Fibroblast of skin of left biceps (primary cell): Measurements from ENCODE around the gene NQO2.
A peak's percentile ranks its signal among the peaks of the same experiment; 100 is the strongest.

Experiments used
- DNase-seq, 2 experiments: peaks; one replicate each; pipeline ENCODE4 v3.0.0-alpha.2; 2013; ENCODE audit warnings: low read depth in 2 of 2

Gene NQO2, protein sequence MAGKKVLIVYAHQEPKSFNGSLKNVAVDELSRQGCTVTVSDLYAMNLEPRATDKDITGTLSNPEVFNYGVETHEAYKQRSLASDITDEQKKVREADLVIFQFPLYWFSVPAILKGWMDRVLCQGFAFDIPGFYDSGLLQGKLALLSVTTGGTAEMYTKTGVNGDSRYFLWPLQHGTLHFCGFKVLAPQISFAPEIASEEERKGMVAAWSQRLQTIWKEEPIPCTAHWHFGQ

DNA sequence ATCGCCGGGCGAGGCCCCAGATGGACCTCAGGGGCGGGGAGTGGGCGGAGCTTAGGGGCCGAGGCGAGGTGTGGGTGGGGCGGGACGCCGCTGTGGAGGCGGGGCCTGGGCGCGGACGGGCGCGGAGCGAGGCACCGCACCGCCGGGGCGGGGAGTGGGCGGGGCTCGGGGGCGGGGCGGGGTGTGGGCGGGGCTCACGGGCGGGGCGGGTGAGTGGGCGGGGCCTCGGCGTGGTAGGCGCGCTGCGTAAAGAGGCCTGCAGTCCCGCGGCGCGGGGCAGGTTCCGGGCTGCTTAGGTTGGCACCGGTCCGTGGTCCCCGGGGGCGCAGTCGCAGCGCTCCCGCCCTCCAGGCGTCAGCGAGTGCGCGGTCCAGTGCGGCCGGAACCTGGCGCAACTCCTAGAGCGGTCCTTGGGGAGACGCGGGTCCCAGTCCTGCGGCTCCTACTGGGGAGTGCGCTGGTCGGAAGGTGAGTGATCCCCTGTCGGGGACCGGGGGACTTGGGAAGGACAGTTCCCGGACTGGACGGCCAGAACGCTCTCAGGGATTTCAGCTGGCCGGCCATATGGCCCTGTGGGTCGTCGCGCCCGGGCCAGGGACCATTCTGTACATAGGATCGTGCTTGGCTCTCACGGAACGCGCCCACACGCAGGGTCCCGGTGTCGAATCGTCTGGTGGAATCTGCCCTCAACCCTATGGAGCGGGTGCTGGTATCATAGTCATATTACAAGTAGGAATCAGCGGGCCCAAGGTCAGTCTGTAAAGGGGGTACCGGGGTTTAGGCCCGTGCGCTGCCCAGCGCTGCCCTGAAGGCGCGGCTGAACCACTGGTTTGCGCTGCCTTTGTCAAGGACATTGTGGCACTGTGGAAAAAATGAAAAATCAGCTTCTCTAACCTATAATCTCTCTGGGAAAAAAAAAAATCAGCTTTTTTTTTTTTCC is at the start of gene NQO2:
Gene NQO2, plus strand, starts transcription at position 277 of the 940 bp plus-strand sequence. CDS start 6,659 bp downstream, outside the sequence.
- peak in 1 of 2 experiments; percentile 55 for DNase-seq

DNA sequence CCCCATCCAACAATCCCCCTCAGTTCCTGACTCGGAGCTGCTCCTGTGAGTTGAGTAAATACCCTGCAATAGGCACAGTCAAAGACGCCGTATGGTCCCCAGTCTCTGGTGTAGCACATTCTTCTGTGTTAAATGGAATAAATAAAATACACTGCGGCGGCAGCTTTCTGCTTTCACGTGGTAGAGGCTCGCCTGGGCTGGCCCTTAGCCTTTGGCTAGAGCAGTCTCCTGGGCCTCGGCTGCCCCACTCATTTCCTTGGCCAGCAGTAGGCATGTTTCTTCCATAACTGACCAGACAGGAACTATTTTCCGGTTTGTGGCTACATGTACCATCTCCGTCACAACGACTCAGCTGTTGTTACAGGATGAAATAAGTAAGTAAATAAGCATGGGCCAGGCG is 49.0 kb upstream of the NQO2 start:
- DNase-seq = no peak

DNA sequence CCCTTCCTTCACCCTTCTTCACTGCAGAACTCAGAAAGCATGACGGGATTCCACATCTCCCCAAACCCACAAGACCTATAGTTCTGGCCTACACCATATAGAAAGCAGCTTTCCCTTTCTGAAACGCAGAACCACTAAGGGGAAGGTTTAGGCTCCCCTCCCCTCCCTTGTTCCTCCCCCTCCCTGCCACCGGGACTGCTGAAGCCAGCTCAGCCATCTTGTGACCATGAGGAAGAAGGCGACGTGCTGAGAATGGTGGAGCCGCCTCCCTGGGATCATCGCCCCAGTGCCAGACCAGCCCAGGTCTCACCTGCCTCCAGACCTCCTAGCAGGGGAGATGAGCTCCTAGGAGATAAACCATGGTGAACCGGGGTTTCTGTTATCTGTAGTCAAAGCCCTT is 48.0 kb upstream of the NQO2 start:
- no peak for DNase-seq

DNA sequence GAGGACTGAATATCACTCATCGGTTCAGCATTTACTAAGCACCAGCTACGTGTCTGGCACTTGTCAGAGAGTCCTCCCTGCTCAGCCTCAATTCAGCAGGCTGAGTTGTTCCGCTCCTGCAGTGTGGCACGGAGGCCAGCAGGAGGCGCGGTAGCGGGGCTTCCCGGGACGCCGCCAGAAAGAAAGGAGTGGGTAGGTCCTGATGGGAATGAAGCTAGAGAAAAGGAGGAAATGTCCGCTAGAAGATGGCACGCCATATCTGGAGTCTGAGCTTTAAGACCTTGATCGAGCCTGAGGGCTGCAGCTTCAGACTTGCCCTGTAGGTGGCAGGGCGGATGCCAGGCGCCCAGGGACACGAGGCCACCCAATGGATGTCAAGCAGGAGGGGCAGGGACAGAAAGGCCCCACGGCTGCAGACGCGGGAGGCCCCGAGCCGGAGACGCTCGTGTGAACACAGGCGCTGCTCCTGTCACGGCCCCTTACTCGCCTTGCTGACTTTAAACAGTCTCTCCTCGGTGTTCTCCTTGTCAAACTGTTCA is 47.1 kb upstream of the NQO2 start:
- DNase-seq = peak; percentile 67 to 71

DNA sequence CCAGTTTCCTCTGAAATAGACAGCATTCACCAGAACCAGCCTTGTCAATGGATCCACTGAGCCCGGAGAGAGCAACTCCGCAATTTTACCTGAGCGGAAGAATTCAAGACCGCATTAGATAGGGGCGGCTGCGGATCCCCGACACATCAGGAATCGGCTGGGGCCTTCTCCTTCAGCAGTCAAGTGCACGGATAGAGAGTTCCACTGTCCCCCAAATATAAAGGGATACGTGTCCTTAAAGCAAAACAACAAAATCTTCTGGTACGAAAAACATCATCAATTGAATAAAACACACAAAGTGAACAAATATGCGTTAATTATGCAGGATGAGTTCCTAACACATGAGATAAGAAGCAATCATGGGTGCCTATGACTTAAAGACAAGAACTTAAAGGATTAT is 46.6 kb upstream of the NQO2 start:
- DNase-seq = no peak

DNA sequence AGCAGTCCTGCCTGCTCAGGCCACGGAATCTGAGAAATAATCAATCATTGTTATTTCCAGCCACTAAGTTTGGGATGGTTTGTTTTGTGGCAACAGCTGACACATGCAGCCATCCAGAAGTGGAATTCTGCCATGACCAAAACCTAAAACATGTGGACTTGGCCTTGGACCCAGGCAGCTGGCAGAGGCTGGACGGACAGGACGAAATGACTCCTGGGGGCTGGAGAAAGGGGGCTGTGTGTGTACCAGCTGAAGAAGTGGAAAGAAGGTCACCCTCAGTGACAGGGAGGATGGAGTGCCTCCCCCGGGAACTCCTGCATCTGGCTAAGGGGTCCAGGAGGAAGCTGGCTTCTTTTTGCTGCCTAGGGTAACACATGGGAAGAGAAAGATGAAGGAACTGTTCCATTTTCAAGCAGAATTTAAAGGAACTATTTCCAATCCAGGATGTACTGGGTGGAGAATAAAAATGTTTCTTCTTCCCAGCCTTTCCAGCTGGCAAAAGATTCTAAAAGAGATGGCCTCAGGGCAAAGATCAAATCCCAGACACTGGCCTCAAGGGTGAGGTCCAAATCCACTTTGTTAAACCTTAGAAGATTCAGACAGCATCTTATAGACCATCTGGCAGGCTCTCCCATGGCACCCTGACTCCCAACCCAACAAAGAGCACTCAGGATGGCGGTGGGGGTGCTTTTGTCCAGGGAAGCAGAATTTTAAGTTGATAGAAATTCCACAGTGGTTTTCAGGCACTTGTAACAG is 42.6 kb upstream of the NQO2 start:
- DNase-seq = no peak

DNA sequence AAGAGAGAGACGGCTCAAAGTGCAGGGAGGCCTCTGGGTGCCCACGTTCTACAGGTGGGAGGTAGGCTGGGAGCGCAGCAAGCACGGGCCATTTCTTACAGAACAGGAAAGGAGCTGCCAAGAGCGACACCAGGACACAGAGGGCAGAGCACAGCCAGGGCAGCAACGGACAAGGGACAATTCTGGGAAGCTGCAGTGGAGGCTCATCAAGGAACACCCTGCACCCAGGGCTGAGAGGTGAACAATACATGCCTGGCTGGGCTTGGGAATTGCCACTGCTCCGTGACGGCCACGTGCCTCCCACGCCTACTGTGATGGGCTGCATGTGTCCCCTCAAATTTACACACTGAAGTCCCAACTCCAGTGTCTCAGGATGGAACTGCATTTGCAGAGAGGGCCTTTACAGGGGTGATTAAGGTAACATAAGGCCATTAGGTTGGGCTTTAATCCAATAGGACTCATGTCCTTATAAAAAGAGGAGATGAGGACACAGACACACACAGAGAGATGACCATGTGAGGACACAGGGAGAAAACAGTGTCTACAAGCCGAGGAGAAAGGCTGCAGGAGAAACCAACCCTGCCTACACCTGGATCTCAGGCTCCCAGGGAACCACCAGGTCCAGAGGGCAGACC is 41.9 kb upstream of the NQO2 start:
- no peak for DNase-seq

DNA sequence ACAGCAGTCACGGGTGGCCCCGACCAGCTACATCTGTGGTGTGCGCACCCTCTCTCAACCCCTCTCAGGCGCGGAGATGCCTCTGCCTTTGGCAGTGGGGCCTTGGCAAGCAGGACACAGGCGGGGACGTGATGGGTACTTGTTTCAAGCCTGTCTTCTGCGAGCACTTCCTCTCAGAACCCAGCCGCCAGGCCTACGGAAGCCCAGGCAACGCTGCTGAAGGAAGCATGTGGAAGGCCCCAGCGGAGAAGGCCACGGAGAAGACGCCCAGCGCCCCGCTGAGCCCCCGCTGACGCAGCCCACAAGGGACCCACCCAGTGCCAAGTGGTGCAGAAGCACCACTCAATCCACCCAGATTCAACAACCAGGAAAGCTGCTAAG is 41.4 kb upstream of the NQO2 start:
- no peak for DNase-seq

DNA sequence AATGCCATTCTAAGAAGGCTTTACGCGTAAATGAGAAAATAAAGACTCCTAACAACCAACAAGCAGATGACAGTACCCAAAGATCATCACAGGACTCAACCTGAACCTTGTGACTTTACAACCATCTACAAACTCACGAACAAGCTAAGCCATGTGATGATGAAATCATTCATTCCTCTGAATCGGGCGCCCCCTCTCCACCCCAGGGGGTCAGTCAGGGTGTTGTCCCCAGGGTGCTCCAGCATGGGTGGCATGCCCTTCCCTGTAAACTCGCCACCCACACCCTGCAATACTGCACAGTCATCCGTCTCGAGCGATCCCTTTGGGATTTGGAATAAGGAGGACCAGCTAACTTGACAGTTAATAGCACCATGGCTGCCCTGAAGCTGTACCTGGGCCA is 40.9 kb upstream of the NQO2 start:
- no peak for DNase-seq

DNA sequence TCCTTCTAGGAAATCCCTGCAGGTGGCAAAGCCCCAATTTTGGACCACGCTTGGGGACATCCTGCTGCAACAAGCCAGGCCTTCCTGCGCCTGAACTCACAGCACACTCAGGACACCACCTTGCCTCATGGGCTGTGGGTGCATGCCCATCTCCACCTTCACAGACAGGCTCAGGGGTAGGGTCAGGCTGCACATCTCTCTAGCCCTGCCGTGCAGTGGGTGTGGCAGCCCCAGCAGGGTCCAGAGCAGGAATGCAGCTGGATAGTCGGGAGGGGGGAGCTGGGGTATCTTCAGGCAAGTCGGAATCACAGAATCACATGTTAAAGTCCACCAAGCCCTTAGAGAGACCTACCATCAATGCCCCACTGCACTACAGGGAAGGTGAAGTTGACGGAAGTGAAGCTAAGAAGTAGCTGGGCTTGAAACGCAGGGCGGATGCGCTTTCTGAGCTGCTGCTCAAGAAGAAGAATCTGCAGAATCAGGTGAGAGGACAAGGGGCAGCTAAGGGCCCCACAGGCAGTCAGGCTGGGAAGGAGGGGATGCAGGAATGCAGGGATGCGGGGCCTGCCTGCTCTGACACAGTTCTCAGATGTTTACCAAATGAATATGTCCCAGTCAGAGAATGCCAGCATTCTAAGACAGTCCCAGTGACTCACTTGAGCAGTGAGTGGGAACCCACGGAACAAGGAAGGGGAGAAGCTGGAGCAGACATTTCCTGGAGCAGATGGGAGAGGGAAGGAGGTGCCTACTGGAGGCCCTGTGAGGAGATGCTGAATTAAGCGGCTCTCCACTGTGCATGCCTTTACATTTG is 39.6 kb upstream of the NQO2 start:
- DNase-seq = peak; percentile 44 to 45

DNA sequence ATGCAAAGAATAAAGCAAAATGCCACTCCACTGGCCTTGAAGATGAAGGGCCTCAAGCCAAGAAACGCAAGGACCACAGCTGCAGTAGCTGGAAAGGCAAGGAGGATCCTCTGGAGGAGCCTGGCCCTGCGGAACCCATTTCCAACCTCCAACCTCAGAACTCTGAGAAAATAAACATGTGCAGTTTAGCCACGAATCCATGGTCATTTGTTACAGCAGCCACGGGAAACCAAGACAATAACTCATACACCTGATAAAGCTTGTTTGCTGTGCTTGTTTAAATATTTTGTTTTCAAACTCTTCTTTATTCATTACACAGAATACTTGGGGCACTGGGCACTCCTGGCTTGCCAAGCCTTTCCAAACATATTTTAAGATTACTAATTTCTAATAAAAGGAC is 38.8 kb upstream of the NQO2 start:
- DNase-seq = no peak

DNA sequence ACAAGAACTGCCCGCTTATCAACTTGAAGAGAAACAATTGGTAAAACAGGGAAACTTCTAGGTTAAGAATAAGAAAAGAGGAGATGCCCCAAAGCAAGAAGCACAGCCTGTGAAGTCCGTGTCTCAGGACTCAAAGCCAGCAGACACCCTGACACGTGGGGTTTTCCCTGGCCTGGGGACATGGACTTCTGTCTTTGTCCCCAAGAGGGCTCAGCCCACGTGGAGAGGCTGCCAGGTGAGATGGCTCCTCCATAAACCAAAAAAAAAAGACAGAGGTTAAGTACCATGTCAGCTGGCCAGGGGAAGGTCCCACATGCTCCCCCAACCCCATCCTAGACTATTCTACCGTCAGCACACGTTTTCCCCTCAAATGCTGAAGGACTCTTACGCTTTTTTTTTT is 38.2 kb upstream of the NQO2 start:
- no peak for DNase-seq

DNA sequence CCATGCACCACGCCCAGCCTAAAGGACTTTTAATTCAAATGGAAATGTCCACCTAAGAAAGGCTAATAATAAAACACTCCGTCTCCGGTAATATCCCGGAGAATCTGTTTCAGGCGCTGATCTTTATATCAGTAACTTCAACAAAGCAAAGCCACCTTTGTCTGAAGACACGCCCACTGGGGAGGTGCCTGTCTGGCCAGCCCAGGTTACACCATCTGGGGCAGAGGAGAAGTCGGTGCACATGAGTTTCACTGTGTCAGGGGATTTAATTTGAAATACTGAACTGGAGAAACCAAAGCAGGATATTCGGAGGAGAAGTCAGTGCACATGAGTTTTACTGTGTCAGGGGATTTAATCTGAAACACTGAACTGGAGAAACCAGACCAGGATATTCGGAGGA is 37.7 kb upstream of the NQO2 start:
- DNase-seq = no peak

DNA sequence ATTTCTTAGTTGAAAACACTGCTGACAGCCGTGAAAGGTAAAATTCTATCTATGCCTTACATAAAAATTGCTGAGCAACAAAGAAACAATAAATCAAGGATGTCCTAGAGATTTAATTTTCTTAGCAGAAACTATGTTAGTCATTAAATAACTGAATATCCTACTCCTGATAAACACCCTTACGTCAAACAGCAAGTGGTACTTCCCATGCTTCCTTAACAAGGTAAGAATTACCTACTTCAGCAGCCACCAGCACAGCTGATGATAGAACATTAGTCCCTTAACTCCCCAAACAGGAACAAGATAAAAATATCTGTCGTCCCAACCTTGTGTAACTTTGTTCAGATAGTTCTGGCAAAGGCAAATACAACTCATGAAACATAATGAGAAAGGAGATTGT is 37.1 kb upstream of the NQO2 start:
- no peak for DNase-seq

DNA sequence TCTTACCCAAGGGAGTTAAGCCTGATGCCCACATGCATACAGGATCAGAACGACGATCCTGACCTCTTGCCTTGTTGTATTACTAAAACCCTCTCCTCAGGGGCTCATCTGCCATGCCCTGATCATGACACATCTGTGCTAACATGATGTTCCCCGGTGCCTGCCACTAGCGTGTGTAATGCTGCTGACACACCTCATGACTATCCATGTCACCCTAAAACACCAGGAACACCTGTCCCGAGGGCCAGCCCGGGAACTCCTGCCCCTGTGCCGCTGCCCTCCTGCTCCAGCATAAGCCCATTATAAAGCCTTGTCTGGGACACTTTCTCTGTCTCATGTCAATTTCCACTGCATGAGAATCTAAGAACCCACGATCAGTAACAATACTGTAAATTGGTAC is 35.9 kb upstream of the NQO2 start:
- no peak for DNase-seq

DNA sequence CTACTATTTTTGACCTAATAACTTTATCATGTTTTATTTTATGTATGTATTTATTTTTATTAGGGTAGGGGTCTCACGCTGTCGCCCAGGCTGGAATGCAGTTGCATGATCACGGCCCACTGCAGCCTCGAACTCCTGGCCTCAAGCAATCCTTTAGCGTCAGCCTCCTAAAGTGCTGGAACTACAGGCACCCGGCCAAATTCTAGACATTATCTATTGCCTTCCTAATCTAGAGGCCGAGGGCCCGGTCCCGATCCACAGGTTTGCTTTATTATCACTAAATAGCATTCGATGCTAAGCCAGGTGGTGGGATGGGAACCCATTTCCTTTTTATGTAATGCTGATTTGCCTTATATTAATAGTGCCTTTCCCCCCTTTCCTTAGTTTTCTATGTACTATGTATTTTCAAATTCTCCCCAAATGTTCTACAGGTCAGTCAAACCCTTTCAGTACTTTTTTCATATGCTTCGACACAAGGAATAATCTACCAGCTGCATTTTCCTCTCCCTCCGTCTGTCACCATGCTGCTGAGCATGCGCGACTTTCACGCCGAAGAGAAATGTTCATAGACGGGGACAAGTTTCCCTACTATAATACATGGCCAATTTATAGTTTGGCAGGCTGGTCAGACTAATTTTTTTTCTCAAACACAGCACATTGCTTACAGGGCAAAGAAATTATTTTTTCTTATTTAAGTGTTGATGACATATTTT is 34.7 kb upstream of the NQO2 start:
- no peak for DNase-seq

DNA sequence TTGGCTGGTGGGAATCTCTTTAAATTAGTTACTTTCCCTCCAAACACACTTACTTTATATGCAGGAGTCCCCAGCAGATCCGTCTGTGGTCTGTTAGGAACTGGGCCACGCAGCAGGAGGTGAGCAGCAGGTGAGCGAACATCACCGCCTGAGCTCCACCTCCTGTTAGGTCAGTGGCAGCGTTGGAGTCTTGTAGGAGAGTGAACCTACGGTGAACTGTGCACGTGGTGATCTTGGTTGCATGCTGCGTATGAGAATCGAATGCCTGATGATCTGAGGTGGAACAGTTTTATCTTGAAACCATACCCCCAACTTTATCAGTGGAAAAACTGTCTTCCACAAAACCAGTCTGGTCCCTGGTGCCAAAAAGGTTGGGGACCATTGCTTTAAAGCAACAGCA is 33.3 kb upstream of the NQO2 start:
- DNase-seq = no peak

DNA sequence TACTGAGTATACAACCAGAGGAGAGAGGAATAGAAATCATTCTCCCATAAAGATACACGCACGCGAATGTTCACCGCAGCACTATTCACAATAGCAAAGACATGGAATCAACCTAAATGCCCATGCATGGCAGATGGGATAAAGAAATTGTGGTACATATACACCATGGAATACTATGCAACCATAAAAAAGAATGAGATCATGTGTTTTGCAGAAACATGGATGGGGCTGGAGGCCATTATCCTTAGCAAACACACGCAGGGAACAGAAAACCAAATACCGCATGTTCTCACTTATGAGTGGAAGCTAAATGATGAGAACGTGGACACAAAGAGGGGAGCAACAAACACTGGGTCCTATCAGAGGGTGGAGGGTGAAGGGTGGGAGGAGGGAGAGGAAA is 31.8 kb upstream of the NQO2 start:
- DNase-seq = no peak

DNA sequence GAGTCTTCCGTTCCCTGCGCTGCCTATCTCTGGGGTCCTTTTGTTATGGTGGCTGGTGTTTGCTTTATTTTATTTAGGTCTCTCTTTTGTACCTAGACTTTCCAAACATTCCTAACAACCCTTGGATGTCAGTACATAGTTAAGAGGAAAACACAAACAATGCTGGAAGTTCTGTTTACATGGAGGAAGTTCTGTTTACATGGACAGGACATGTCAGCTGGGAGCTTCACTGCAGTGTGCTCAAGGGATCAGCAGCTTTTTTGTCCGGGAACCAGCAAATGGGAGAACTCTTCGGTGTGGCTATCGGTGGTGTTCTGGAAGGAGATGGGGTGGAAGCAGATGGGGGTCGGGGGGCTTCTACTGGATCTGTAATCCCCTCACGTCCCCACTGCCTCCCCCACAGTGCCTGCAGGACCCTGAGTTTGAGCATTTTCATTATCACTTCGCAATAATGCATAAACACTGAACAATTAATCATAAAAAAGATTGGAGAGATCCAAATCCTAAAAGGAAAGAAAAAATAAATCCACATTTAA is 31.0 kb upstream of the NQO2 start:
- DNase-seq = no peak

DNA sequence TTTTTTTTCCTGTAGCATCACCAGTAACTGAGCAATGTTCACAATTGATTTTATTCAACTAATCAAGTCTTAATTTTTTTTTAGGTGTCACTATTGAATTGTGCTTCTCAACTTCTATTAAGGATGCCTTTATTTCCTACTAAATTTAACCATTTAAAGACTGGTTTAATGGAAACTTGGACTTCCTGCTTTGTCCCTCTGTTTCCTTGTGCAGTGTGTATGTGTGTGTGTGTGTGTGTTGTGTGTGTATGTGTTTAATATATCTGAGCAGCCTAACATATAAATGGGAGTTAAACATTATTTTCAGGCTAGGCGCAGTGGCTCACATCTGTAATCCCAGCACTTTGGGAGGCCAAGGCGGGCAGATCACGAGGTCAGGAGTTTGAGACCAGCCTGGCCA is 30.1 kb upstream of the NQO2 start:
- DNase-seq = no peak
